Stimulated activated CD8-positive, alpha-beta memory T cell treated with anti-CD3 and anti-CD28 coated beads, Interleukin-12 subunit alpha, Interleukin-12 subunit beta, amount 100 ng/mL, for 24 hours (primary cell): ENCODE results near the gene WDR18.
A peak's percentile ranks its signal among the peaks of the same experiment; 100 is the strongest.

Source experiments
- DNase-seq: peaks from one replicate; pipeline ENCODE4 v3.0.0-alpha.2; 2020; ENCODE audit errors: extremely low read depth

Gene WDR18

GRCh38 chr19:984165-984967, at the start of gene WDR18:
TSS of gene WDR18 (plus strand) at chr19:984345. CDS start at chr19:984354, 9 bp downstream.
- DNase-seq, result peak; percentile 77

DNA sequence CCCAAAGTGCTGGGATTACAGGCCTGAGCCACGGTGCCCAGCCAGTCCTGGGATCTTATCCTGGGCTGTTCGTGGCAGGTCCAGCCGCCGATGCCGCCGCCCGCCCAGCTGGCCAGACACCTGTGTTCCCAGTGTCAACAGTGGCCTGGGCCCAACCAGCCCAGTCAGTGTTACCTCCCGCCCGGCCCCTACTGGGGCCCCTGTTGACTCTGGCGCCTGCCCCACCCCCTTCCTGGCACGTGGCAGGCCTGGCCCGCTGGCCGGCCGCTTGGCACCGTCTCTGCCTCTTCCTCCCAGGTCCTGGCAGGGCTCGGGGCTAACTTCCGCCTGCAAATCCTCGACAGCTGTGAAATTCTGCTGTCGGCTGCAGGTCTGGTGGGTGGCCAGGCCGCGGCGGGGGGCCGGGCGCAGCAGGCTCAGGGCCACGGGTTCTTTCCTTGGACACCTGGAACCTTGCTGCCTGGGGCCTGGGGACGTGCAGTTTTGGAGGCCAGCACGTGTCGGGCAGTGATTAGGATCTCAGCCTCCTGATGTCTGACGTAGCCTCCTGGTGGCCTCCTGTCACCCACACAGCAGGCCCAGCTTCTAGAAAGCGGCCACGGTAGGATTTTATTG, 49.2 kb upstream of the WDR18 start:
- no peak for DNase-seq

GRCh38 chr19:936175-936546, 48.0 kb upstream of the WDR18 start:
- DNase-seq, result no peak

GRCh38 chr19:937259-937694, 46.9 kb upstream of the WDR18 start:
- no peak for DNase-seq

DNA sequence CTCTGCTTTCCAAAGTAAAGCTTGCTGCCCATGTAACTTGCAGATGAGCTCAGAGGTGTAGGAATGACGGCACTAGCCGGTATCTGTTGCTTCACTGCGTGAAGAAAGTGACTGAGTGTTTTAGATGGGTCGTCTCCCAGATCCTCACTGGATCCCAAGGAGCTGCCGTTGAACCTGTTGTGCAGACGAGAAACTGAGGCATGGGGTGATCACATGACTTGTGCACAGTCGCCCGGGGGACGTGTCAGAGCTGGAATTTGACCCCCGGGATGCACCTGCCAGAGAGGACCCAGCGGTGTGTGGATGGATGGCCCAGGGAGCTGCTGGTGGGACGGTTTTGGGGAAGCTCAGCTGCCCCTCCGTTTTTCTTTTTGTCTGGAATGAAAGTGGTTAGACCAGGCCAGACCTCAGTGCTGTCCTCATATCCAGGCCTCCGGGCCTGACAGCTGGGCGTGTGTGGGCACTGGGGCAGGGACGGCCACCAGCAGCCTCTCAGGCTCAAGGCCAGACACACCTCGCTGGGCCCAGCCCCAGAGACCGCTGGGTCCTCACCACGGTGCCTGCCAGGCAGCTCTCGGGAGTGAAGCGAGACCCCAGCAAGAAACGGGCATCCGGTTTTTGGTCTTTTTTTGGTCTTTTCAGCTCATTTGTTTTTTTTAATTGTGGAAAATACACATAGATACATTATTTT, 45.8 kb upstream of the WDR18 start:
- DNase-seq, result no peak

DNA sequence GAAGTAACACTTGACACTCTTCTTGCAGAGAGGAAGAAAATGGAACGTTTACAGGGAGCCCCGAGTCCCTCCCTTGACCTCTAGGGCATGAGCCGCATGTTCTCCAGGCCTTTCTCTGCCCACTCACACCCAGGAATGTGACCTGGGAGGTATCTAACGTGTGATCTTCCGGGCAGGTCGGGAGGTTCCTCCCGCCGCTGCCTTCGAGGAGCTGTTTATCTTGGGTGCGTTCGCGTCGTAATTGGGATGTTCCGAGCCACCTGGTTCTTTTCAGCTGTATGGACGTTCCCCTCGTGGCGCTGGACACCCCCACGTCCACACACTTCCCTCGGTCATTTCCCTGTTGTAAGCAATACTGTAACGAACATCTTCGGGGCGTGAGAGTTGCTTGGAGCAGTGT, 44.7 kb upstream of the WDR18 start:
- DNase-seq, result no peak

DNA sequence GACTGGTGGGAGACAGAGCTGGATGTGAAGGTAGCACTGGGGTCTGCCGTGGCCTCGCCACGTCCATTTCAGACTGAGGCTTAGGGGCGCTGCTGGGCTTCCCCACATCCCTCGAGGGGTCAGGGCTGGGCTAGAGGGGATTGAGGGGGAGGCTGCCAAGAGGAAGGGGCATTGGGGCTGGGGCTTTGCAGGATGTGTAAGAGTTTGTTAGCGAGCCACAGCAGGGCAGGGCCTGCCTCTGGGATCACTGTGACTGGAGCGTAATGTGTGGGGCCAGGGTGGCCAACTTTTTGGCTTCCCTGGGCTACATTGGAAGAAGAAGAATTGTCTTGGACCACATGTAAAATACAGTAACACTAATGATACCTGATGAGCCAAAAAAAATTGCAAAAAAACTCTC, 44.2 kb upstream of the WDR18 start:
- no peak for DNase-seq

- no peak for DNase-seq
These were observed 43.4 kb upstream of the WDR18 start for GRCh38 chr19:940591-941291.

- no peak for DNase-seq
These were observed 42.6 kb upstream of the WDR18 start for GRCh38 chr19:941292-942132.

DNA sequence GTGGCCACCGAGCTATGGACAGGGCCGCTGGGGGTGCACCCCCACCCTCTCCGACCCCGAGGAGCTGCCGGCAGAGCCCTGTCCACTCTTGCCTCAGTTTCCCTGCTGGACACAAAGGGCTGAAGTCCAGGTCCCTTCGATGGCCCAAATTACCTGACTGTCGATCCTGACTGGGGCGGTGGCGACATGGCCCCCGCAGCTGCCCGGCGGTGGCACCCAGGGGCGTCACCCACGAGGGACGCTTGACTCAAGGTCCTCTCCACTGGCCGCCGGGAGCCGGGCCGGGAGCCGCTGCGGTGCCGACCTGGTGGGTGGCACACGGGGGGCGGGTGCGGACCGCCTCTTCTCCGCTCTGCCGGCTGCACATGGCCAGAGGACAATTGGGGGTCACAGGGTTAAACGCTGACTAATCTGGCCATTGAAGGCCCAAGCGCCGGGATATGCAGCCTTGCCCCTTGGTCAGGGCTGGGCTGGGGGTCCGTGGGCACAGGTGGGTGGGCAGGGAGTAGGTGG, 42.0 kb upstream of the WDR18 start:
- DNase-seq, result no peak

- DNase-seq, result no peak
These were observed 40.5 kb upstream of the WDR18 start for GRCh38 chr19:943551-944170.

GRCh38 chr19:944171-944567, 40.0 kb upstream of the WDR18 start:
- DNase-seq, result no peak

DNA sequence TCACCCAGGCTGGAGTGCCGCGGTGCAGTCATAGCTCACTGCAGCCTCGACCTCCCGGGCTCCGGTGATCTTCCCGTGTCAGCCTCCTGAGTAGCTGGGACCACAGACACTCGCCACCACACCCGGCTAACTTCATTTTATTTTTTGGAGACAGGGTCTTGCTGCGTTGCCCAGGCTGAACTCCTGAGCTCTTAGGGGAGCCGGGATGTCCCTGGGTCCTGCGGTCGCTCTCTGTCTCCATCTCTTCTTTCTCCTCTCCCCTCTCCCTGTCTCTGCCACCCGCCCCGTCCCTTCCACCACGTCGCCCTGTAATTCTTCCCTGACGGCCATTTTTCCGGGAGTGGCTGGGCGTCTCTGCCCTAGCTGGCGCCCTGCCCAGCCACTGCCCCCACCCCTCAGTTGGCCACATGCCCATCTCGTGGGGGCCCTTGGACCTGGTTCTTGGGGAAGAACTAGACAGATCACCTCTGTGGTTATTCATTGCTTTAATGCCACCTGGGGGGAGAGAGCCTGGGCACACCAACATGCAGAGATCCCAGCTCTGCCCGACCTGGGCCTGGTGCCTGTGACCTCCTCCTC, 39.4 kb upstream of the WDR18 start:
- DNase-seq, result no peak

DNA sequence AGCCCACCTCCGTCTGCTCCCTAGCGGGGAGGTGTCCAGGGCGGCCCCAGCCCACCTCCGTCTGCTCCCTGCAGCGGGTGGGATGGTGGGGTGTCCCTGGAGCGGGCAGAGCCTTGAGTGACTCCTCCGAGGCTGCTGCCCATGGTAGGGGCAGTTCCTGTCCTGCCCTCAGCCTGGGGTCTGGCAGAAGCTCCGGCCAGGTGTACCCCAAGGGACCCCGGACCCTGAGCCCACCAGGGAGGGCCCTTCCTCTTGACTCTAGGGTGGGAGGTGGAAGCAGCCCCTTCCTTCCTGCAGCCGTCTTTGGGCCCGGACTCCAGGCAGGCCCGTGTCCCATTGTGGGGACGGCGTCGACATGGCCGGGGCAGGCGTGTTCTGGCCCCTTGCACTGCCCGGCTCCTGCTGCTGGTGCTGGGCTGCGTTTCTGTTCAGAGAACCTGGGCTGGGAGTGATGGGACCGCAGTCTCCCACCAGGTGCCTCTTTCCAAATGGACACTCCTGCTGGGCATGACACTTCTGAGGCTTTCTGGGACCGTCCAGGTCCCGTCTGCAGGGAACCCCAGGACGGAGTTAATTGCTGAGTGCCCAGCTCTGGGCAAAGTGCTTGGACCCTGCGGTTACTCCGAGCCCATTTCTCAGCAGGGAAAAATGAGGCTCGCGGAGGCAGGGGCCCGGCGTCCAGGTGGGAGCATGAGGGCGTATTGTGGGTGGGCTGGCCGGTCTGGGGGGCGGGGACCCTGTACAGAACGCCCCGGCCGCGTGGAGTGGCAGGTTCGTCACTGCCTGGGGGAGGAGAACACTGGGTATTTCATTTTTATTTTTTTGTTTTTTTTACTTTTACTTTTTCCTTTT, 38.5 kb upstream of the WDR18 start:
- no peak for DNase-seq

DNA sequence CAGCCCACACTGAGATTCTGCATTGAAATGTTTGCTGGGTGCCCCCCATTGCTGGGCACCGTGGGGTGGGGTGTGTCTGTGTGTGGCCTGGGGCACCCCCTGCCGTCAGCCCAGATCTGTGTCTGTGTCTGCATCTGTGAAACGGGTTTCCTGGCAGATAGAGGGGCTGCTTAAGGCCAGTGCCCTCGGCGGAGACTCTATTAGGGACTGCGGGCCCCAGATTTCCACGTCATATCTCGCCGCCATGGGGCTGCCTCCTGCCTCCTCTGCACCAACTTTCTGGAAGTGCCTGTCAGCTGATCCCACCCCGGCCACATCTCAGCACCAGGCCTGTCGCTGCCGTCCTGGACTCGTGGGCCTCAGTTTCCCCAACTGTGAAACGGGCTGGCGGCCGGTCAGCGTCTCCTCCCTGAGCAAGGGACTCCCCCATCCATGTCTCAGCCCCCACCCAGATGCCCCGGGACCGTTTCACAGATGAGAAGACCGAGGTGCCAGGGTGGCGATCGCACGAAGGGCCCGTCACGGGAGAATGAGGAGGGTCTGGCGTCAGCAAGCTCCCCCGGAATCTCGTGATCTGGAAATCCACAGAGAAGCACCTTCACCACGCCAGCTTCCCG, 36.9 kb upstream of the WDR18 start:
- DNase-seq, result no peak

DNA sequence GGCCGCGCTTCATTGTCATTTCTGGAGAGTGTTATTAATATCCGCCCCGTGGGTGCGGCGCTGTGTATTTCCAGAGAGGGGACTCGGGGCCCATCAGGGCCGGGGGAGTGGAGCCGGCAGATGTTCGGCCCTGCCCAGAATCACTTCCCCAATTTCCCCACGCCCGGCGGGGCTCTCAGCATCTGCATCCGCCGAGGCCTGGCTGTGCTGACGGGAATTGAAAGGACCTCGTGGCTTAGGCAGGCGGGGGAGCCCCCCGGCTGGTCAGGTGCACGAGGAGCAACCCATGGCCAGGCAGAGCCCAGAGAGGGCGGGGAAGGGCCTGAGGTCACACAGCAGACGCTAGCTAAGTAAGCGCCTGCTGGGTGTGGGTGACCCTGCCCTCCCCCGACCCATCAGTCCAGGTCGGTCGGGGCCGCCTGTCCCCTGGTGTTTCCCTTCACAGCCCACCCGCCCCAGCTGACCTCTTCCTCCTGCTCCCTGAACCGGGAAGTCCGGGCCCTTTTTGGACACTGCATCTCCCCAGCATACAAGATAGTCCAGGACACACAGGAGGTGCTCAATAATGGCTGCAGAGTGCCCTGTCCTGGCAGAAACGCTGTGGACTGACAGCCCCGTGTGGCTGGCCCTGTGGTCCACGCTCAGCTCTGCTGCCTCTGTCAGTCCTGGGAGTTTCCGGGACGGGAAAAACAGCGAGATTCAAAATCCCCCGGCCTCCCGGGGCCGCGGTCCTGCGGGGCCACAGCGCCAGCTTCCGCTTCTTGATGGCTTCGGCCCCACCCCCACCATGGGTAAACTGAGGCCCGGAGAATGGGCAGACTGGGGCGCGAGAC, 36.2 kb upstream of the WDR18 start:
- DNase-seq, result no peak

GRCh38 chr19:948842-949496, 35.2 kb upstream of the WDR18 start:
- no peak for DNase-seq
